Rectal smooth muscle tissue (tissue), 1 donor: Measurements from ENCODE around the gene OST4.

ENCODE experiments used
- H3K27ac ChIP-seq: one replicate; pipeline ENCODE4 v1.7.0; 2013; ENCODE audit warnings: low read depth, low read length, inconsistent platforms
- H3K27me3 ChIP-seq: one replicate; pipeline ENCODE4 v1.7.0; 2013; ENCODE audit warnings: low read length; ENCODE audit not compliant: control insufficient read depth, insufficient read depth
- H3K36me3 ChIP-seq: one replicate; pipeline ENCODE4 v1.7.0; 2013; ENCODE audit warnings: low read length; ENCODE audit not compliant: control insufficient read depth, insufficient read depth
- H3K4me1 ChIP-seq: one replicate; pipeline ENCODE4 v1.7.0; 2013; ENCODE audit warnings: low read length; ENCODE audit not compliant: control insufficient read depth, insufficient read depth
- H3K4me3 ChIP-seq: one replicate; pipeline ENCODE4 v1.7.0; 2013; ENCODE audit warnings: low read length
- H3K9ac ChIP-seq: one replicate; pipeline ENCODE4 v1.7.0; 2013; ENCODE audit warnings: low read length

The OST4 gene

GRCh38 chr2:27088634-27089033 is 17.2 kb upstream of the OST4 start:
- Histone ChIP-seq H3K4me3 (no peak overlapping the region), H3K9ac (no peak overlapping the region), H3K4me1 (peaks cover 11% of the 10 kb centered on the region), H3K27ac (no peak overlapping the region), H3K27me3 (no peaks in the 10 kb centered on the region), H3K36me3 (no peaks in the 10 kb centered on the region)

GRCh38 chr2:27087823-27088410 is 16.5 kb upstream of the OST4 start:
- H3K4me1 ChIP-seq = peaks cover 14% of the 10 kb centered on the region
- no peaks in the 10 kb centered on the region for H3K36me3 ChIP-seq
- no peak overlapping the region for H3K27ac ChIP-seq
- H3K9ac ChIP-seq = no peak overlapping the region
- H3K4me3 ChIP-seq = no peak overlapping the region
- H3K27me3 ChIP-seq = no peaks in the 10 kb centered on the region

GRCh38 chr2:27086724-27087593 is 15.5 kb upstream of the OST4 start, which contains the start of gene KHK:
Gene KHK (plus strand): TSS chr2:27086772. CDS start chr2:27087260, 488 bp downstream.
- Histone ChIP-seq H3K4me1 (peaks cover 20% of the 10 kb centered on the region), H3K4me3 (peak within 1 kb of the TSS; percentile 79), H3K27ac (peak within 1 kb of the TSS; percentile 90), H3K9ac (peak within 1 kb of the TSS; percentile 38), H3K36me3 (no peaks in the 10 kb centered on the region), H3K27me3 (no peaks in the 10 kb centered on the region)

- Histone ChIP-seq H3K9ac (peak overlapping the region; percentile 38), H3K27me3 (no peaks in the 10 kb centered on the region), H3K27ac (peak overlapping the region; percentile 90), H3K36me3 (no peaks in the 10 kb centered on the region), H3K4me1 (peaks cover 27% of the 10 kb centered on the region), H3K4me3 (peak overlapping the region; percentile 79)
Measured at GRCh38 chr2:27086090-27086723, 14.8 kb upstream of the OST4 start.

DNA sequence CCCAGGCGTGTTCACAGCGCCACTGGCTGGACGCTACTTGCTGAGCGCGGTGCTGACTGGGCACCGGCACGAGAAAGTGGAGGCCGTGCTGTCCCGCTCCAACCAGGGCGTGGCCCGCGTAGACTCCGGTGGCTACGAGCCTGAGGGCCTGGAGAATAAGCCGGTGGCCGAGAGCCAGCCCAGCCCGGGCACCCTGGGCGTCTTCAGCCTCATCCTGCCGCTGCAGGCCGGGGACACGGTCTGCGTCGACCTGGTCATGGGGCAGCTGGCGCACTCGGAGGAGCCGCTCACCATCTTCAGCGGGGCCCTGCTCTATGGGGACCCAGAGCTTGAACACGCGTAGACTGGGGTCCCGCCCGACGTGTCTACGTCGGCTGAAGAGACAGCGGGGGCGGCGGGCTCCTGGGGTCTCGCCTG is 14.2 kb upstream of the OST4 start:
- Histone ChIP-seq H3K4me3 (peak overlapping the region; percentile 60), H3K9ac (no peak overlapping the region), H3K4me1 (peaks cover 29% of the 10 kb centered on the region), H3K36me3 (no peaks in the 10 kb centered on the region), H3K27ac (peak overlapping the region; percentile 90), H3K27me3 (no peaks in the 10 kb centered on the region)

DNA sequence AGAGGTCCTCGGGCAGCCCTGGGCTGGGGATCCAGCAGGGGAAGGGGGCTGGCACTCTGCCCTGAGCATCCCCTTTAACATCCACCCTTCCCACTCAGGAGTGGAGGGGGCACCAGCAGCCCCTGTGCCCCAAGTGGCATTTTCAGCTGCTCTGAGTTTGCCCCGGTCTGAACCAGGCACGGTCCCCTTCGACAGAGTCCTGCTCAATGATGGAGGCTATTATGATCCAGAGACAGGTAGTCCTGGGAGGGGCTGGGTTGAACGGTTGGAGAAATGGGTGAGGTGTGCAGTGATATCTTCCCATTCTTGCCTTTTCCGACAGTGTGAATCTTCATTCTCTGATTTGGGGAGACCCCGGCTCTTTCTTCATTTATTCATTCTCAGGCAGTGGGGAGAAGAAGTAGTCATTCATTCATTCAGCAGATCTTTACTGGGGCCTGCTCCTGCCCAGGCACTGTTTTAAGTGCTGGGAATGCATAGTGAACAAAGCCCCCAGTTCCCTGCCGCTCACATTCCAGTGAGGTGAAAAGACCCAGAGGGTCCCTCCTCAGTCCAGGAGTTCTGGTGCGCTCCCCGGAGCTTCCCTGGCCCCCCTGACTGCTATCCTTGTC is 13.7 kb upstream of the OST4 start:
- Histone ChIP-seq H3K9ac (no peak overlapping the region), H3K27ac (peak overlapping the region; percentile 90)

GRCh38 chr2:27084297-27085061 is 13.0 kb upstream of the OST4 start:
- H3K36me3 ChIP-seq = peaks cover 2% of the 10 kb centered on the region
- H3K9ac ChIP-seq = no peak overlapping the region
- peak overlapping the region; percentile 90 for H3K27ac ChIP-seq
- no peaks in the 10 kb centered on the region for H3K27me3 ChIP-seq
- peaks cover 32% of the 10 kb centered on the region for H3K4me1 ChIP-seq
- no peak overlapping the region for H3K4me3 ChIP-seq

More for the DNA sequence above, 13.7 kb upstream of the OST4 start:
- Histone ChIP-seq H3K27me3 (no peaks in the 10 kb centered on the region), H3K4me1 (peaks cover 32% of the 10 kb centered on the region), H3K4me3 (peak overlapping the region; percentile 60), H3K36me3 (peaks cover 2% of the 10 kb centered on the region)

DNA sequence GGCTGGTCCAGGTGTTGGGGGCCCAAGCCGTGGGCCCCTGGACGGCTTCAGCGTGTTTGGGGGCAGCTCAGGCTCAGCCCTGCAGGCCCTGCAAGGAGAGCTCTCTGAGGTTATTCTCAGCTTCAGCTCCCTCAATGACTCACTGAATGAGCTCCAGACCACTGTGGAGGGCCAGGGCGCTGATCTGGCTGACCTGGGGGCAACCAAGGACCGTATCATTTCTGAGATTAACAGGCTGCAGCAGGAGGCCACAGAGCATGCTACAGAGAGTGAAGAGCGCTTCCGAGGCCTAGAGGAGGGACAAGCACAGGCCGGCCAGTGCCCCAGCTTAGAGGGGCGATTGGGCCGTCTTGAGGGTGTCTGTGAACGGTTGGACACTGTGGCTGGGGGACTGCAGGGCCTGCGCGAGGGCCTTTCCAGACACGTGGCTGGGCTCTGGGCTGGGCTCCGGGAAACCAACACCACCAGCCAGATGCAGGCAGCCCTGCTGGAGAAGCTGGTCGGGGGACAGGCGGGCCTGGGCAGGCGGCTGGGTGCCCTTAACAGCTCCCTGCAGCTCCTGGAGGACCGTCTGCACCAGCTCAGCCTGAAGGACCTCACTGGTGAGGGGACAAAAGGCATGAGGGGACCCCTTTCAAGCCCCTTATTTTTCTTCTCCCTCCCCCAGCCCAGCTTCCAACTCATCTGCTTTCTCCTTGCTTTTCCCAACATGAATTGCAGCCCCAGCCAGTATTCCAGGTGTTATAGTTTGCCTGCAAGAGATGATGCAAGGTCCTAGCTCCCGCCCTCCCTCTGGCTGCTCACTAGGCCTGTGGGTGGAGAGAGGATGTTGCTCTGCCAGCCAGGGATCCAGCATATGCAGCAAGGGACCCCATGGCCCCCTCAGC is 12.2 kb upstream of the OST4 start:
- Histone ChIP-seq H3K27ac (peak overlapping the region; percentile 13), H3K4me1 (peaks cover 32% of the 10 kb centered on the region), H3K27me3 (no peaks in the 10 kb centered on the region), H3K36me3 (peaks cover 2% of the 10 kb centered on the region), H3K9ac (no peak overlapping the region), H3K4me3 (no peak overlapping the region)

GRCh38 chr2:27082773-27083409 is 11.4 kb upstream of the OST4 start:
- Histone ChIP-seq H3K4me1 (peaks cover 33% of the 10 kb centered on the region), H3K36me3 (peaks cover 2% of the 10 kb centered on the region), H3K9ac (no peak overlapping the region), H3K4me3 (no peak overlapping the region), H3K27me3 (no peaks in the 10 kb centered on the region), H3K27ac (no peak overlapping the region)

DNA sequence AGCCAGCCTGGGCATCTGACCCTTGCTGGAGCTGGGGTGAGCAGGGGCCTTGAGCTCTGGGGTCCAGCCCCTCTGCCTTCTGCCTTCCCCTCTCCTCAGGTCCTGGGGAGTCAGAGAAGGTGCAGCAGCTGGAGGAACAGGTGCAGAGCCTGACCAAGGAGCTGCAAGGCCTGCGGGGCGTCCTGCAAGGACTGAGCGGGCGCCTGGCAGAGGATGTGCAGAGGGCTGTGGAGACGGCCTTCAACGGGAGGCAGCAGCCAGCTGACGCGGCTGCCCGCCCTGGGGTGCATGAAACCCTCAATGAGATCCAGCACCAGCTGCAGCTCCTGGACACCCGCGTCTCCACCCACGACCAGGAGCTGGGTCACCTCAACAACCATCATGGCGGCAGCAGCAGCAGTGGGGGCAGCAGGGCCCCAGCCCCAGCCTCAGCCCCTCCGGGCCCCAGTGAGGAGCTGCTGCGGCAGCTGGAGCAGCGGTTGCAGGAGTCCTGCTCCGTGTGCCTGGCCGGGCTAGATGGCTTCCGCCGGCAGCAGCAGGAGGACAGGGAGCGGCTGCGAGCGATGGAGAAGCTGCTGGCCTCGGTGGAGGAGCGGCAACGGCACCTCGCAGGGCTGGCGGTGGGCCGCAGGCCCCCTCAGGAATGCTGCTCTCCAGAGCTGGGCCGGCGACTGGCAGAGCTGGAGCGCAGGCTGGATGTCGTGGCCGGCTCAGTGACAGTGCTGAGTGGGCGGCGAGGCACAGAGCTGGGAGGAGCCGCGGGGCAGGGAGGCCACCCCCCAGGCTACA is 10.7 kb upstream of the OST4 start:
- H3K27me3 ChIP-seq = no peaks in the 10 kb centered on the region
- H3K27ac ChIP-seq = peak overlapping the region; percentile 84
- H3K4me1 ChIP-seq = peaks cover 38% of the 10 kb centered on the region
- no peak overlapping the region for H3K9ac ChIP-seq
- H3K36me3 ChIP-seq = peaks cover 2% of the 10 kb centered on the region
- H3K4me3 ChIP-seq = peak overlapping the region; percentile 82
